Nephron progenitor cell (in vitro differentiated cells): Measurements from ENCODE around the gene ATP5MC2.
"Not testable (repeated sequence)": the region's sequence is repeated elsewhere in the genome, so short reads cannot be mapped to it uniquely, and the experiment has no call there.

Source experiments
- DNase-seq: peaks from one replicate; pipeline ENCODE4 v3.0.0; 2021
- H3K27ac Mint-ChIP-seq: 2 replicates; pipeline ENCODE4 v1.8.0; 2021; ENCODE audit warnings: mild to moderate bottlenecking, moderate library complexity, mixed read lengths
- H3K27me3 Mint-ChIP-seq: 2 replicates; pipeline ENCODE4 v1.8.0; 2021; ENCODE audit warnings: mild to moderate bottlenecking, low read depth, mixed read lengths; ENCODE audit not compliant: poor library complexity
- H3K36me3 Mint-ChIP-seq: 2 replicates; pipeline ENCODE4 v1.8.0; 2021; ENCODE audit warnings: low read depth, mixed read lengths
- H3K4me1 Mint-ChIP-seq: 2 replicates; pipeline ENCODE4 v1.8.0; 2021; ENCODE audit warnings: mixed read lengths
- H3K4me3 Mint-ChIP-seq: 2 replicates; pipeline ENCODE4 v1.8.0; 2021; ENCODE audit warnings: mild to moderate bottlenecking, moderate library complexity, mixed read lengths
- H3K9me3 Mint-ChIP-seq: 2 replicates; pipeline ENCODE4 v1.8.0; 2021; ENCODE audit warnings: mild to moderate bottlenecking, moderate library complexity, mixed read lengths
- TF ChIP-seq, protein P1 (sequence below): fragments of 200-600 bp; sonication (generic); IDR thresholded peaks from 2 replicates; pipeline ENCODE4 v1.5.0; 2021; ENCODE audit warnings: antibody characterized with exemption

The ATP5MC2 gene

DNA sequence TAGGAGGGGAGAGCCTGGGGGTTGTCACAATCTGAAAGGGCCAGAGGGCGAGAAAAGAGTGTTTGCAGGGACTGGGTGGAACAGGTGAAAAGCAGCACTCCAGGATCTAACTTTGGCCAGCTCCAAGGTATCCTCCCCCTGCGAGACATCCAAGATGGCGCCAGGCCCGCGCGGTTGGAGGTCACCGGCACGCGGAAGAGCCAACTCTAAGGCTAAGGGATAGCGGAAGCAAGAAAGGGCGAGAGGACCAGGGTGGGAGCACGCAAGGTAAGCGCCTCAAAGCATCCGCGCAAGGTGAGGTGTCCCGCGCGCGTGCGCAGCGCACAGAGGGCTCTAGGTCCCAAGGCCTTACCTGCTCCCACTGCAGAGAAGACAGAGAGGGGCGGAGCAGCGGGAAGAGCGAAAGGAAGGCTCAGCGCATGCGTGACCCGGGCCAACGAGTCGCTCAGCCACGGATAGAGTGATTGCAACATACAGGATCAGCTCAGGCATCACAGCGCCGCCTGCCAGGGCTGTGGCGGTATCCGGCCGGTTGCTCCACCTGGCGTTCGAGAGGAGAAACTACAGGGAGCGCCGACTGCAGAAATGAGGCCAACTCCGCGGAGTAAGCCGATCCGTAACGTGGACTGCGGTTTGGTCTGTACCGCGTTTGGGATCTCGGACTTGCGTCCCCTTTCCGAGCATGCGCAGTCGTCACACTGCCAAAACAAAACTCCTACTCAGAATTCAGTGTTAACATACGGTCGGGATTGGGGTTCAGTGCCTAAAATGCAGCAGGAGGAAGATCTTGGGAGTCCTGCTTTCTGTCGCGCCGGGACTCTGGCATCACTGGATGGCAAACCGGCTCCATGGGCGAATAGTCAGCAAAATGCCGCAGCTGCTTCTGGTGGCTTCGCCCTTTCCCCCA is at the start of gene ATP5MC2:
ATP5MC2 (minus strand) TSS at position 383 of the 907 bp plus-strand sequence. CDS start 3,469 bp downstream, outside the sequence.
- Mint-ChIP-seq H3K27me3 (peaks cover 2% of the 10 kb centered on the region), H3K4me3 (peak within 1 kb of the TSS; percentile 96), H3K4me1 (peaks cover 60% of the 10 kb centered on the region), H3K27ac (peak within 1 kb of the TSS; percentile 72), H3K36me3 (peaks cover 32% of the 10 kb centered on the region), H3K9me3 (no peaks in the 10 kb centered on the region)
- DNase-seq: peak; percentile 97
- TF ChIP-seq, protein P1, sequence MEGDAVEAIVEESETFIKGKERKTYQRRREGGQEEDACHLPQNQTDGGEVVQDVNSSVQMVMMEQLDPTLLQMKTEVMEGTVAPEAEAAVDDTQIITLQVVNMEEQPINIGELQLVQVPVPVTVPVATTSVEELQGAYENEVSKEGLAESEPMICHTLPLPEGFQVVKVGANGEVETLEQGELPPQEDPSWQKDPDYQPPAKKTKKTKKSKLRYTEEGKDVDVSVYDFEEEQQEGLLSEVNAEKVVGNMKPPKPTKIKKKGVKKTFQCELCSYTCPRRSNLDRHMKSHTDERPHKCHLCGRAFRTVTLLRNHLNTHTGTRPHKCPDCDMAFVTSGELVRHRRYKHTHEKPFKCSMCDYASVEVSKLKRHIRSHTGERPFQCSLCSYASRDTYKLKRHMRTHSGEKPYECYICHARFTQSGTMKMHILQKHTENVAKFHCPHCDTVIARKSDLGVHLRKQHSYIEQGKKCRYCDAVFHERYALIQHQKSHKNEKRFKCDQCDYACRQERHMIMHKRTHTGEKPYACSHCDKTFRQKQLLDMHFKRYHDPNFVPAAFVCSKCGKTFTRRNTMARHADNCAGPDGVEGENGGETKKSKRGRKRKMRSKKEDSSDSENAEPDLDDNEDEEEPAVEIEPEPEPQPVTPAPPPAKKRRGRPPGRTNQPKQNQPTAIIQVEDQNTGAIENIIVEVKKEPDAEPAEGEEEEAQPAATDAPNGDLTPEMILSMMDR: peak; percentile 95

GRCh38 chr12:53722450-53723041 is 46.7 kb upstream of the ATP5MC2 start:
- DNase-seq: no peak
- no peak overlapping the region for H3K27ac Mint-ChIP-seq
- no peaks in the 10 kb centered on the region for H3K9me3 Mint-ChIP-seq
- peaks cover 37% of the 10 kb centered on the region for H3K4me1 Mint-ChIP-seq
- TF ChIP-seq, protein P1: no peak
- H3K27me3 Mint-ChIP-seq: peaks cover 13% of the 10 kb centered on the region
- peaks cover 53% of the 10 kb centered on the region for H3K36me3 Mint-ChIP-seq
- H3K4me3 Mint-ChIP-seq: no peak overlapping the region

GRCh38 chr12:53720946-53721345 is 45.1 kb upstream of the ATP5MC2 start:
- peaks cover 14% of the 10 kb centered on the region for H3K27me3 Mint-ChIP-seq
- H3K4me3 Mint-ChIP-seq: no peak overlapping the region
- H3K27ac Mint-ChIP-seq: no peak overlapping the region
- H3K36me3 Mint-ChIP-seq: peaks cover 68% of the 10 kb centered on the region
- H3K4me1 Mint-ChIP-seq: peaks cover 22% of the 10 kb centered on the region
- H3K9me3 Mint-ChIP-seq: no peaks in the 10 kb centered on the region
- no peak for DNase-seq
- TF ChIP-seq, protein P1: no peak

- Mint-ChIP-seq H3K36me3 (peaks cover 74% of the 10 kb centered on the region), H3K4me1 (peaks cover 18% of the 10 kb centered on the region), H3K27me3 (peaks cover 17% of the 10 kb centered on the region), H3K4me3 (no peak overlapping the region), H3K27ac (no peak overlapping the region), H3K9me3 (no peaks in the 10 kb centered on the region)
- TF ChIP-seq, protein P1: no peak
- DNase-seq: no peak
Measured at GRCh38 chr12:53719649-53720048, 43.8 kb upstream of the ATP5MC2 start.

DNA sequence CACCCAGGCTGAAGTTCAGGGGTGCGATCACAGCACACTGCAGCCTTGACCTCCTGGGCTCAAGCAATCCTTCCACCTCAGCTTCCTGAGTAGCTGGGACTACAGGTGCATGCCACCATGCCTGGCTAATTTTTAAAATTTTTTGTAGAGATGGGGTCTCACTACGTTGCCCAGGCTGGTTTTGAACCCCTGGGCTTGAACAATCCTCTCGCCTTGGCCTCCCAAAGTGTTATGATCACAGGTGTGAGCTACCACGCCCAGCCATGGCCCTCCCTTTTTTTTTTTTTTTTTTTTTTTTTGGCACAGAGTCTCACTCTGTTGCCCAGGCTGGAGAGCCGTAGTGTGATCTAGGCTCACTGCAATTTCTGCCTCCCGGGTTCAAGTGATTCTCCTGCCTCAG is 42.7 kb upstream of the ATP5MC2 start:
- peaks cover 71% of the 10 kb centered on the region for H3K36me3 Mint-ChIP-seq
- H3K4me3 Mint-ChIP-seq, DNase-seq, H3K9me3 Mint-ChIP-seq, H3K27ac Mint-ChIP-seq: not testable (repeated sequence)
- H3K27me3 Mint-ChIP-seq: peaks cover 23% of the 10 kb centered on the region
- peaks cover 16% of the 10 kb centered on the region for H3K4me1 Mint-ChIP-seq

GRCh38 chr12:53717319-53717718 is 41.4 kb upstream of the ATP5MC2 start:
- peaks cover 10% of the 10 kb centered on the region for H3K4me1 Mint-ChIP-seq
- H3K36me3 Mint-ChIP-seq: peaks cover 71% of the 10 kb centered on the region
- H3K9me3 Mint-ChIP-seq: no peaks in the 10 kb centered on the region
- H3K4me3 Mint-ChIP-seq: no peak overlapping the region
- DNase-seq: no peak
- TF ChIP-seq, protein P1: no peak
- no peak overlapping the region for H3K27ac Mint-ChIP-seq
- H3K27me3 Mint-ChIP-seq: peaks cover 34% of the 10 kb centered on the region
